Body of pancreas (tissue), 4 donors: Measurements from ENCODE around the gene DDX1.

Experiments used
- POLR2A ChIP-seq, 3 donors: fragments of 450-650 bp; IDR thresholded peaks; one replicate each; pipeline ENCODE4 v1.6.1; 2016; ENCODE audit warnings: antibody characterized with exemption in 3 of 3, mild to moderate bottlenecking in 2 of 3
- TF ChIP-seq, protein P1 (sequence below), 7 experiments: fragments of 450-650 bp in 4 of 7; fragments of 200-600 bp in 3 of 7; sonication (generic) in 3 of 7; IDR thresholded peaks; one replicate each; pipeline ENCODE4 v1.5.1; 2016 to 2019; ENCODE audit warnings: antibody characterized with exemption in 7 of 7

GRCh38 chr2:15628899-15629855 lies 37.5 kb downstream of the DDX1 start:
- TF ChIP-seq, protein P1, sequence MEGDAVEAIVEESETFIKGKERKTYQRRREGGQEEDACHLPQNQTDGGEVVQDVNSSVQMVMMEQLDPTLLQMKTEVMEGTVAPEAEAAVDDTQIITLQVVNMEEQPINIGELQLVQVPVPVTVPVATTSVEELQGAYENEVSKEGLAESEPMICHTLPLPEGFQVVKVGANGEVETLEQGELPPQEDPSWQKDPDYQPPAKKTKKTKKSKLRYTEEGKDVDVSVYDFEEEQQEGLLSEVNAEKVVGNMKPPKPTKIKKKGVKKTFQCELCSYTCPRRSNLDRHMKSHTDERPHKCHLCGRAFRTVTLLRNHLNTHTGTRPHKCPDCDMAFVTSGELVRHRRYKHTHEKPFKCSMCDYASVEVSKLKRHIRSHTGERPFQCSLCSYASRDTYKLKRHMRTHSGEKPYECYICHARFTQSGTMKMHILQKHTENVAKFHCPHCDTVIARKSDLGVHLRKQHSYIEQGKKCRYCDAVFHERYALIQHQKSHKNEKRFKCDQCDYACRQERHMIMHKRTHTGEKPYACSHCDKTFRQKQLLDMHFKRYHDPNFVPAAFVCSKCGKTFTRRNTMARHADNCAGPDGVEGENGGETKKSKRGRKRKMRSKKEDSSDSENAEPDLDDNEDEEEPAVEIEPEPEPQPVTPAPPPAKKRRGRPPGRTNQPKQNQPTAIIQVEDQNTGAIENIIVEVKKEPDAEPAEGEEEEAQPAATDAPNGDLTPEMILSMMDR (IDR thresholded peaks at IDR 0.05): no peak
- TF ChIP-seq POLR2A (IDR thresholded peaks at IDR 0.05): no peak
